AG04449 (cell line): ENCODE data around the gene SLC24A3.

Experiments
- CTCF ChIA-PET: fragments of 350-600 bp; formaldehyde crosslinking; extraction: SDS; loops from one replicate; lab custom pipeline; 2021; ENCODE audit warnings: antibody characterized with exemption; lab: Yijun Ruan, JAX
- POLR2A ChIA-PET: fragments of 400-600, 350-600 bp; formaldehyde crosslinking; extraction: SDS; loops from one replicate; lab custom pipeline; 2020; ENCODE audit warnings: antibody characterized with exemption, inconsistent platforms; lab: Yijun Ruan, JAX
- DNase-seq: peaks from one replicate; pipeline ENCODE4 v3.0.0-alpha.2; 2010; ENCODE audit warnings: low read depth, low spot score
- H3K4me3 ChIP-seq: 2 replicates; pipeline ENCODE4 v1.5.1; 2011; ENCODE audit warnings: low read depth, mild to moderate bottlenecking, control low read depth, low read length
- CTCF ChIP-seq: IDR thresholded peaks from one replicate; pipeline ENCODE4 v1.5.1; 2011; ENCODE audit warnings: mild to moderate bottlenecking, moderate library complexity, low read length, control low read depth, inconsistent platforms; ENCODE audit not compliant: insufficient read depth; ENCODE audit errors: missing control alignments

The SLC24A3 gene

GRCh38 chr20:19761326-19761725 lies 548.9 kb downstream of the SLC24A3 start:
- ChIA-PET CTCF (no interaction called here), POLR2A (no interaction called here)
- no peak overlapping the region for H3K4me3 ChIP-seq
- TF ChIP-seq CTCF, result no peak
- no peak for DNase-seq

GRCh38 chr20:19761841-19762240 lies 549.4 kb downstream of the SLC24A3 start:
- no peak for DNase-seq
- no peak overlapping the region for H3K4me3 ChIP-seq
- CTCF ChIA-PET, result no interaction called here
- TF ChIP-seq CTCF, result no peak
- POLR2A ChIA-PET, result no interaction called here

- H3K4me3 ChIP-seq, result no peak overlapping the region
- DNase-seq, result no peak
- CTCF ChIA-PET, result no interaction called here
- no peak for TF ChIP-seq CTCF
- POLR2A ChIA-PET, result no interaction called here
Measured at GRCh38 chr20:19764207-19764606, 551.8 kb downstream of the SLC24A3 start.

- TF ChIP-seq CTCF, result no peak
- no peak for DNase-seq
- ChIA-PET POLR2A (interaction anchor here (0.6 kb wide), 1 partner anchor 66 kb away, joined by 3 read pairs; no protein-coding TSS in a partner anchor), CTCF (interaction anchor here (0.7 kb wide), 1 partner anchor 20 kb away, joined by 3 read pairs; no protein-coding TSS in a partner anchor)
- no peak overlapping the region for H3K4me3 ChIP-seq
Measured at GRCh38 chr20:19765266-19765665, 552.8 kb downstream of the SLC24A3 start.

- ChIA-PET CTCF (interaction anchor here (0.7 kb wide), 1 partner anchor 19 kb away, joined by 3 read pairs; no protein-coding TSS in a partner anchor), POLR2A (no interaction called here)
- no peak for TF ChIP-seq CTCF
- no peak overlapping the region for H3K4me3 ChIP-seq
- DNase-seq, result no peak
Measured at GRCh38 chr20:19765913-19766312, 553.5 kb downstream of the SLC24A3 start.

- CTCF ChIA-PET, result interaction anchor here (5.6 kb wide), 1 partner anchor 17 kb away, joined by 36 read pairs; no protein-coding TSS in a partner anchor
Measured at GRCh38 chr20:19767070-19767469, 554.6 kb downstream of the SLC24A3 start.

More at GRCh38 chr20:19767070-19767469, 554.6 kb downstream of the SLC24A3 start:
- TF ChIP-seq CTCF, result no peak
- POLR2A ChIA-PET, result no interaction called here
- no peak for DNase-seq
- no peak overlapping the region for H3K4me3 ChIP-seq
